Mononuclear cell (primary cell): ENCODE data around the gene FAM120AOS. TPM values are rescaled to one million over a fixed set of nuclear protein-coding genes. Genes with fewer than 3 reads are reported as not detected.

ENCODE experiments used
- H3K27me3 ChIP-seq: 2 replicates; pipeline ENCODE4 v1.6.0; 2011; ENCODE audit warnings: low read length, control low read depth; ENCODE audit not compliant: insufficient read depth
- H3K4me1 ChIP-seq: 2 replicates; pipeline ENCODE4 v1.5.1; 2011; ENCODE audit warnings: mild to moderate bottlenecking, low read length, control low read depth; ENCODE audit not compliant: insufficient read depth
- H3K4me3 ChIP-seq: 2 replicates; pipeline ENCODE4 v1.5.1; 2011; ENCODE audit warnings: mild to moderate bottlenecking, low read length, moderate library complexity
- H3K9me3 ChIP-seq: 2 replicates; pipeline ENCODE4 v1.5.1; 2011; ENCODE audit warnings: low read depth, mild to moderate bottlenecking, control low read depth, low read length
- total RNA-seq: library from RNA; depleted of rRNA; stranded (reverse); fragments of >200 nt; gene quantifications from one replicate; pipeline ENCODE4 v1.2.3, GENCODE V29; 2012

The FAM120AOS gene
- total RNA-seq, 1 donor = 38.6 TPM

DNA sequence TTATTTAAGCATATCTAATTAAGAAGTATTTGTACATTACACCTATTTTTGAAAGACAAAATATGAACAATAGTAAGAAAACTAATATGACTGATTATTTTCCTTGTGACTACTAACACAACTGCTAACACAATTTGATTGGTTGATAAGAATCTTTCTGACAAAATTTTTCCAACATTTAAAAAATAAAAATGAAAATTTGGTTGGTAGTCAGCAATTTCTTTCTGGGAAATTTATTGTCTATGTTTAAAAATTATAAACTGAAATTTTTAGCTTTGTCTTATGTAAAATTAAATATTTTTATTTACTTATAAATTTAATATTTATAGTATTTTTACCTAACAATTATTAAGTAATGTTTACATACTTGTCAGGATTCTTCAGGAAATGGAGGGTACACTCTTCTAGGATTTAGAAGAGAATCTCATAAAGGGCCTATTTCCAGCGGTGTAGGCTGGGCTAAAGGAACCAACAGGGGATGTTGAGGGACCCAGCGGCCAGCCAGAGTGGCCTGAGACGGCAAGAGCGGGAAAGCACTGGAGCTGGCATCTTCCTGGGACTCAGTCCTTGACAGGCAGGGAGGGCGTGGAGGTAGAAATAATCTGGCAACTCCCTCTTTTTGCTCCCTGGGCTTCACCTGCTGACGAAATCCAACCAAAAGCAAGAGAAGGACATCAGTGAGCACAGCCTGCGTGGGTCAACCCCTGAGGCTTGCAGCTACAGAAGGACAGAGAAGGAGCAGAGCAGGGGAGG, 16.6 kb downstream of the FAM120AOS start:
- no peak overlapping the region for H3K4me3 ChIP-seq
- H3K9me3 ChIP-seq = no peaks in the 10 kb centered on the region
- H3K27me3 ChIP-seq = no peaks in the 10 kb centered on the region
- H3K4me1 ChIP-seq = no peaks in the 10 kb centered on the region

DNA sequence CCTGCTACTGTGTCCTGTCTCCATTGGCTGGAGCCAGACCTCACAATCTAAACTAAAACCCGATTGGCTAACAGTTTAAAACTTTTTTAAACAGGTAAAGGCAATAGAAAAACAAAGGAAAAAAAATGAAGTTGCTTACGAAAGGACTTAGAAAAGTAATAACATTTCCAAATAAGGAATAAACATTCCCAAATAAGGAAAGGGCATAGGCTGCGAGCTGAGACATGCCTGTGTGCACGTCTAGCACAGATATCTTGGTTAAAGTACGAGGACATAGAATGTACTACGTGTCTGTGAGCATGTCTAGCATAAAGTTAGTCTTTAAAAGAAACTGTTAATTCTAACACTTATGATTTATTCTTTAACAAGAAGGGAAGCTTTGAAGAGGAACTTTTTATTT, 17.2 kb downstream of the FAM120AOS start:
- no peaks in the 10 kb centered on the region for H3K4me1 ChIP-seq
- H3K9me3 ChIP-seq = no peaks in the 10 kb centered on the region
- no peaks in the 10 kb centered on the region for H3K27me3 ChIP-seq
- no peak overlapping the region for H3K4me3 ChIP-seq

DNA sequence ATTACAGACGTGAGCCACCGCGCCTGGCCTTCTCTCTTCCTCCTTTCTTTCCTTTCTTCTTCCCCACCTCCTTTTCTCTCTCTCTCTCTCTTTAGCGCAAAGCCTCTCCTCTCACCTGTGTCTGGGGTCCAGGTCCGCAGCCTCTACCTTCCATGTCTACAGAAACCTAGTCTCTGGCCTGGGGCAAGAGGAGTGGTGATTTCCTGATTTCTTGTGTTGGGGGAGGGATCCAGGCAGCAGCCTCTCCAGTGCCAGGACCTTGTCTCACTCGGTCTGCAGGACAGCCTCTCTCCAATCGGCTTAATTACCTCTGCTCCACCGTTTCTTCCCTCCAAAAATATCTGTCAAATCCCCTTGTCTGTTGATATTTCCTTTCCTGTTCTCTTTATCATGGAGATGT, 18.0 kb downstream of the FAM120AOS start:
- Histone ChIP-seq H3K27me3 (no peaks in the 10 kb centered on the region), H3K9me3 (no peaks in the 10 kb centered on the region), H3K4me3 (no peak overlapping the region), H3K4me1 (no peaks in the 10 kb centered on the region)

DNA sequence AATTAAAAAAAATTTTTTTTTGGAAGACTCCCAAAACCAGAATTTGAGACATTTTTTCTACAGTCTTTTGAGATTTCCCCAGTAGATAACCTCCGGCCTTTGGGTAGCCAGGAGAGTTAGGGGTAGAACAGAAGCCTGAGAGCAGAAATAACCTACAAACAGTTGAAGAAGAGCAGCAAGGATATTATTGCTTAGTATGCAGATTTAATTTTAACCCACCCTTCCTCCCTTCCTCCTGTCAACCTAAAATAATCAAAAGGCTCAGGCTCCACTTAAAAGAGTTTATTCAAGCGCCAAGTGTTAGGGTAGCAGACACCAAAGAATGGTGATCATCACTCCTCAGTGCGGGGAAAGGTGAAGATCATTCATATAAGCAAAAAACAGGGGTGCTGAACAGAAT, 19.3 kb downstream of the FAM120AOS start:
- no peaks in the 10 kb centered on the region for H3K4me1 ChIP-seq
- H3K27me3 ChIP-seq = no peaks in the 10 kb centered on the region
- no peak overlapping the region for H3K4me3 ChIP-seq
- no peaks in the 10 kb centered on the region for H3K9me3 ChIP-seq

DNA sequence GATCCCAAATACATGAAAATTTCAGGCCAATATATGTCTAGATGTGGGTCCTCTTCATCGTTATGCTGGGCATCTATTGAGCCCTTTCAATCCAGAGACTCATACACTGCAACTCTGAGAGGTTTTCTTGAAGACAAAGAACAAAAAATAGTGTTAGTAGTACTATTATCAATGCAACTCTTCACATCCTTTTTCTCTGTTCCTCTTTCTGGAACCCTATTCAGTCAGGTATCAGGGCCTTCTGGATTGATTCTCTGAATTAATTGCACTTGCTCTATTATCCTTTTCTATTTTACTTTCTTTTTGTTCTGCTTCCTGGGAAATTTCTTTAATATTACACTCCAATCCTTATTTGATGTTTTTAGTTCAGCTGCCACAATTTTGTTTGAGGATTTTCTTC, 20.4 kb downstream of the FAM120AOS start:
- Histone ChIP-seq H3K9me3 (no peaks in the 10 kb centered on the region), H3K4me1 (no peaks in the 10 kb centered on the region), H3K27me3 (no peaks in the 10 kb centered on the region), H3K4me3 (no peak overlapping the region)

DNA sequence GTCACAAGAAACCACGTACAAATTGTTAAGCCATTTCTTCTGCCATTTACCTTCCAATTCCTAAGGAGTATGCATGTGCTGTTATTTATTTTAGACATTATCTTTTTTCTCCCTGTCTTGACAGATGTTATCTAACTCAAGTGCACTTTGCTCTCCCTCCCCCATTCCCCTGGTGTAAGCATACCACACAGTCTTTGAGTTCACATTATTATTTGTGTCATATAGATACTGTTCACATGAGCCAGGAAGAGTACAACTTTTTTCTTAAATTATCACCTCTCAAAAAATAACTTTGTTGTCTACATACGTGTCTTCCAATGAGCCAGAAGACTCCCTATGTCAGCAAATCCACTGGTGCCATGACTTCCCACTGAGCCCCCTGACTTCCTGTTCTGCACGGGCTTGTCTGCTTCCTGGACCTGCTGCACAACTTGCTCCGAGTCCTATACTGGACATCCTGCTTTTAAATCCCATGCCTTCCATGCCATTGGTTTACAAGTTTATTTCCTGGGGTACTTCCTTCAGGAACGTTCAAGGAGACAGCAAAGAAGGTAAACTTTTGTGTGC, 21.8 kb downstream of the FAM120AOS start:
- Histone ChIP-seq H3K4me1 (no peaks in the 10 kb centered on the region), H3K27me3 (no peaks in the 10 kb centered on the region), H3K4me3 (no peak overlapping the region), H3K9me3 (no peaks in the 10 kb centered on the region)

DNA sequence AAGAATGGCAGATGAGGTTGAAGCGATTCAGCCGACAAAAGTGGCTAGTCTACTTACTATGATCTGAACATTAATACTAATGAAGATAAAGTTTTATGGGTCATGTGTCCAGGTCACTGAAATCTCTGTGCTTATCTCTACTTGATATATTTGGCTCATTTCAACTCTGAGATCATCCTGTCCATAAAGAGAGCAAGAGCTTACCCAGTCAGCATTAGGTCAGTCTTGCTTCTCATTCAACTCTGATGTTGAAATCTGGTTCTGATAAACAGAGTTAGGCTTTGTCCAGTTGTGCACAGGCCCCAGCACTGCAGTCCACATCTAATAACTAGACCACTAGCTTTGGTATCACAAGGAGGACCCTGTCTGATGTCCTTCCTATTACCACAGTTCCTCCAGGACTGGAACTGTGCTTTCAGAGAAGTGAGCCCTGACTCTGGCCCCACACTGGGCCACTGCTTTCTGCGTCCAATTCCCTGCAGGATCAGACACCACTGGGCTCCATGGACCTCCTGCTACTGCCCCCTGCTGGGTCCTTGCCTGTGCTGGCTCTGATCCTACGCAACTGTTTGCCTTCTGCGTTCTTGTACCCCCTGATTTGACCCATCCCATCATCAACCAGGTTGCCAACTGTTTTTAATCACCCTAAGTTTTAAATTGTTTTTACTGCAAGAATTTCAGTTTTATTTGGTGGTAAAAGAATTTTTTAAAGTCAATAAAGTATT, 25.6 kb downstream of the FAM120AOS start:
- Histone ChIP-seq H3K4me1 (no peaks in the 10 kb centered on the region), H3K27me3 (peaks cover 3% of the 10 kb centered on the region), H3K4me3 (no peak overlapping the region), H3K9me3 (no peaks in the 10 kb centered on the region)

DNA sequence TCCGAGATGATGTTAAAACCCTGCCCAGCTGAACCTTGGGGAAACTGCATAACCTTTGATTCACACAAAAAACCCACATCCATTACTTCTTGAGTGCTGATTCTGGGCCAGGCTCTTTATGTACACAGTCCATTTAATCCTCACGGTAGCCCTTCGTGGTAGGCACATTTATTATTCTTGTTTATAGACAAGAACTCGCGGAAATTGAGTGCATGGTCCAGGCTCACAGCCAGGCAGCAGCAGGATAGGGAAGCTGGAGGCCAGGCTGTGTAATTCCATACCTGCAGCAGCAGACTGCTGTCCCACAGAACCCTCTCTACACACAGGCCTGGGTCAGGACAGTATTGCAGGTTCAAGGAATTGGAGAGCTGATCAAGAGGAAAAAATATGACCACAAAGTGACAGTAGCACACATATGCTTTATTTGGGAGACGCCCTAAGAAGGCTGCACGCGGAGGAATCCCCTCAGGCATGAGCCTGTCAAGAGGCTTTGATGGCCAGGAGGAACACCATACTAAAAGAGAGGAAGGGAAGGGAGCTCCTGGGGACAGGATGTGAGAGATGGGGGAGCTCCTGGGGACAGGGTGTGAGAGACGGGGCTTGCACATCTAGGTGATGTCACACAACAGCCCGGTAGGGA, 30.3 kb downstream of the FAM120AOS start:
- H3K27me3 ChIP-seq = peaks cover 3% of the 10 kb centered on the region
- H3K4me3 ChIP-seq = no peak overlapping the region
- no peaks in the 10 kb centered on the region for H3K4me1 ChIP-seq
- H3K9me3 ChIP-seq = peaks cover 7% of the 10 kb centered on the region

DNA sequence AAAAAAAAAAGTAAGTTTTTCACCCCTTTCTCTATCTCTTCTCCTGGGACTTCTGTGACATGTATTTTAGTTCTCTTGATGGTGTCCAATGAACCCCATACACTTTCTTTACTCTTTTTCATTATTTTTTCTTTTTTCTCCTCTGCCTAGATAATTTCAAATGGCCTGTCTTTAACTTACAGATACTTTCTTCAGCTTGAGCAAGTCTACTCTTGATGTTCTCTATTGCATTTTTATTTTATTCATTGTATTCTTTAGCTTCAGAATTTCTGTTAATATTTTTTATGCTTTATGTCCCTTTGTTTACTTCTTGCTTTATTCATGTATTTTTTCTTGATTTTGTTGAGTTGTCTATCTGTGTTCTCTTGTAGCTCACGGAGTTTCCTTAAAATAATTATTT, 34.4 kb downstream of the FAM120AOS start:
- H3K4me1 ChIP-seq = no peaks in the 10 kb centered on the region
- peaks cover 7% of the 10 kb centered on the region for H3K27me3 ChIP-seq
- peaks cover 11% of the 10 kb centered on the region for H3K9me3 ChIP-seq
- H3K4me3 ChIP-seq = no peak overlapping the region

DNA sequence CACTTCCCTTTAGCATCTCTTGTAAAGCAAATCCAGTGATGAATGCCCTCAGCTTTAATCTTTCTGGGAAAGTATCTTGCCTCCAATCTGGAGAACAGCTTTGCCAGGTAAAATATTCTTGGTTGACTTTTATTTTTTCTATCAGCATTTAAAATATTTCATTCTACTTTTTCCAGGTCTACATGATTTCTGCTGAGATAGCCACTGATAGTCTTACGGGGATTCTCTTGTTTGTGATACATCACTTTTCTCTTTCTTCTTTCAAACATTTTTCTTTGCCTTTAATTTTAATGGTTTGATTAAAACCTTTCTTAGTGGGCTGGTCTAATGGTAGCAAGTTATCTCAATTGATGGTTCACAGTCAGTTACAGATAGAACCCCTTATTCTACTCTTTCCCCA, 35.8 kb downstream of the FAM120AOS start:
- H3K27me3 ChIP-seq = peaks cover 11% of the 10 kb centered on the region
- H3K4me3 ChIP-seq = no peak overlapping the region
- peaks cover 11% of the 10 kb centered on the region for H3K9me3 ChIP-seq
- no peaks in the 10 kb centered on the region for H3K4me1 ChIP-seq

DNA sequence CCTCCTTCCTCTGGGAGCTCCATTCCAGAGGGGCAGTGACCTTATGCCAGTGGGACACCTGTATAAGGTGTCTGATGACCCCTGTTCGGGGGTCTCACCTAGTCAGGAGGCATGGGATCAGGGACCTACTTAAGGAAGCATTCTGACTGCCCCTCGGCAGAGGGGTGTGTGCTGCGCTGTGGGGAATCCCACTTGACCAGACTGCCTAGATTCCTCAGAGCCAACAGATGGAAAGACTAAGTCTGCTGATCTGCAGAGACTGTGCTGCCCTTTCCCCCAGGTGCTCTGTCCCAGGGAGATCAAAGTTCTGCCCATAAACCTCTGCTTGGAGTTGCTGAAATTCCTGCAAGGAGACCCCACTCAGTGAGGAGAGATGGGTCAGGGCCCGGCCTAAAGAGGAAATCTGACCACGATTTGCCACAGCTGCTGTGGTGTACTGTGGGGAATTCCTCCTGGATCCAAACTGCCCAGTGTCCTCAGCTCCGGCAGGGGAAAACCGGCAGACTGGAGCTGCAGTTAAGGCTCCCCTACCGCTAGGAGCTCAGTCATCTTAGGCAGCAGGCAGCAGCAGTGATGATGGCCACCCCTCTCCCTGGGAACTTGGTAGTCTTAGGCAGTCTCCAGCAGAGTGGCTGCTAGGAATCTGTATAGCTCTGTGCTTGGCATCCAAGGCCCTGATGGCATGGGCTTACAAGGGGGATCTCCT, 36.7 kb downstream of the FAM120AOS start:
- Histone ChIP-seq H3K4me3 (no peak overlapping the region), H3K9me3 (peaks cover 11% of the 10 kb centered on the region)

DNA sequence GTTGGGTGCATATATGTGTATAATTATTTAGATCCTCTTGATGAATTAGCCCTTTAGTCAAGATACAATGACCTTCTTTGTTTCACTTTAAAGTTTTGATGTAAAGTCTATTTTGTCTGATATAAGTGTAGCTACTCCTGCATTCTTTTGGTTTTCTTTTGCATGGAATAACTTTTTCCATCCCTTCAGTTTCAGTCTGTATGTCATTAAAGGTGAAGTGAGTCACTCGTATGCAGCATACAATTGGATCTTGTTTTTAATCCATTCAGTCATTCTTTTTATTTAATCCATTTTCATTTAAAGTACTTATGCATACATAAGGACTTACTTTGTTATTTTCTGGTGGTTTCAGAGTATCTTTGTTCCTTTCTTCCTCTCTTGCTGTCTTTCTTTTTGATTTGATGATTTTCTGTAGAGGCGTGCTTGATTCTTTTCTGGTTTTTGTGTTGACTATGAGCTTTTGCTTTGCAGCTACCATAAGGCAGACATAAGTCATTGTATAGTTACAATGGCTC, 38.1 kb downstream of the FAM120AOS start:
- Histone ChIP-seq H3K27me3 (peaks cover 19% of the 10 kb centered on the region), H3K9me3 (peaks cover 11% of the 10 kb centered on the region), H3K4me3 (no peak overlapping the region), H3K4me1 (no peaks in the 10 kb centered on the region)

More for the DNA sequence above, 36.7 kb downstream of the FAM120AOS start:
- Histone ChIP-seq H3K4me1 (no peaks in the 10 kb centered on the region), H3K27me3 (peaks cover 11% of the 10 kb centered on the region)

DNA sequence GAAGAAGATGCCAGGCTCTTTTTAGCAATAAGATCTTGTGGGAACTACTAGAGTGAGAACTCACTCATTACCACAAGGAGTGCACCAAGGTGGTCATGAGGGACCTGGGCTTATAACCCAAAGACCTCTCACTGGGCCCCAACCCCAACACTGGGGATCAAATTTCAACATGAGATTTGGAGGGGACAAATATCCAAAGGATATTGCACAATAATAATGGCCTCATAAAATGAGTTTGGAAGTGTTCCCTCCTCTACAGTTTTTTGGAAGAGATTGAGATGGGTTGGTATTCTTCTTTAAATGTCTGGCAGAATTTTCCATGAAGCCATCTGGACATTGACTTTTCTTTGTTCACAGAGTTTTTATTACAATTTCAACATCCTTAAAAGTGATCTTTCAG, 39.9 kb downstream of the FAM120AOS start:
- Histone ChIP-seq H3K9me3 (peaks cover 4% of the 10 kb centered on the region), H3K4me1 (no peaks in the 10 kb centered on the region), H3K4me3 (no peak overlapping the region), H3K27me3 (peaks cover 26% of the 10 kb centered on the region)

DNA sequence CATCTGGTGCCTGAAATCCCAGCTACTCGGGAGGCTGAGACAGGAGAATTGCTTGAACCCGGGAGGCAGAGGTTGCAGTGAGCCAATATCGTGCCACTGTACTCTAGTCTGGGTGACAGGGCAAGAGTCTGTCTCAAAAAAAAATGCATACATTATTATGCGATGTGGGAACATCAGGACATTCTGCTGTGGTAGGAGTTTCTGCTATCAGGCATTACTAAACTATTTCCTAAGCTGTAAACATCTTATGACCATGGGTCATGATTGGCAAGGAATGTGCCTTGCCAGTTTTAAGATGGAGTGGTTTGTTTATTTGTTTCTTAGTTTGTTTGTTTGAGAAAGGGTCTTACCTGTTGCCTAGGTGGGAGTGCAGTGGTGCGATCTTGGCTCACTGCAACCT, 47.0 kb downstream of the FAM120AOS start:
- Histone ChIP-seq H3K9me3 (no peaks in the 10 kb centered on the region), H3K4me1 (no peaks in the 10 kb centered on the region), H3K4me3 (no peak overlapping the region), H3K27me3 (peaks cover 20% of the 10 kb centered on the region)
